GM21576 (cell line): Measurements from ENCODE around the gene CLN6.
"Not testable (repeated sequence)": the region's sequence is repeated elsewhere in the genome, so short reads cannot be mapped to it uniquely, and the experiment has no call there.

ENCODE experiments used
- ATAC-seq: cut with Tn5 transposase; IDR thresholded peaks from one replicate; pipeline ENCODE4 v1.9.1; 2021; ENCODE audit warnings: mild to moderate bottlenecking, moderate library complexity; ENCODE audit not compliant: unreplicated experiment

Gene CLN6

GRCh38 chr15:68224108-68224507, 5.4 kb downstream of the CLN6 start:
- no peak for ATAC-seq

- ATAC-seq, result no peak
Observed at GRCh38 chr15:68223171-68223570, 6.4 kb downstream of the CLN6 start.

- not testable (repeated sequence) for ATAC-seq
Observed at GRCh38 chr15:68222432-68222743, 7.1 kb downstream of the CLN6 start.

DNA sequence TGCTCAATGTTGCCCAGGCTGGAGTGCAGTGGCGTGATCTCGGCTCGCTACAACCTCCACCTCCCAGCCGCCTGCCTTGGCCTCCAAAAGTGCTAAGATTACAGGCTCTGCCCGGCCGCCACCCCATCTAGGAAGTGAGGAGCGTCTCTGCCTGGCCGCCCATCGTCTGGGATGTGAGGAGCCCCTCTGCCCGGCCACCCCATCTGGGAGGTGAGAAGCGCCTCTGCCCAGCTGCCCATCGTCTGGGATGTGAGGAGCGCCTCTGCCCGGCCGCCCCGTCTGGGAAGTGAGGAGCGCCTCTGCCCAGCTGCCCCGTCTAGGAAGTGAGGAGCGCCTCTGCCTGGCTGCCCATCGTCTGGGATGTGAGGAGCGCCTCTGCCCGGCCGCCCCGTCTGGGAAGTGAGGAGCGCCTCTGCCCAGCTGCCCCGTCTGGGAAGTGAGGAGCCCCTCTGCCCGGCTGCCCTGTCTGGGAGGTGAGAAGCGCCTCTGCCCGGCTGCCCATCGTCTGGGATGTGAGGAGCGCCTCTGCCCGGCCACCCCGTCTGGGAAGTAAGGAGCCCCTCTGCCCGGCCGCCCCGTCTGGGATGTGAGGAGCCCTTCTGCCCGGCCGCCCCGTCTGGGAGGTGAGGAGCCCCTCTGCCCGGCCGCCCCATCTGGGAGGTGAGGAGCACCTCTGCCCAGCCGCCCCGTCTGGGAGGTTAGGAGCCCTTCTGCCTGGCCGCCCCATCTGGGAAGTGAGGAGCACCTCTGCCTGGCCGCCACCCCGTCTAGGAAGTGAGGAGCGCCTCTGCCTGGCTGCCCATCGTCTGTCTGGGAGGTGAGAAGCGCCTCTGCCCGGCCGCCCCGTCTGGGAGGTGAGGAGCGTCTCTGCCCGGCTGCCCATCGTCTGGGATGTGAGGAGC, 7.7 kb downstream of the CLN6 start:
- not testable (repeated sequence) for ATAC-seq

GRCh38 chr15:68220967-68221366, 8.6 kb downstream of the CLN6 start:
- ATAC-seq, result no peak

GRCh38 chr15:68220489-68220888, 9.0 kb downstream of the CLN6 start:
- no peak for ATAC-seq

DNA sequence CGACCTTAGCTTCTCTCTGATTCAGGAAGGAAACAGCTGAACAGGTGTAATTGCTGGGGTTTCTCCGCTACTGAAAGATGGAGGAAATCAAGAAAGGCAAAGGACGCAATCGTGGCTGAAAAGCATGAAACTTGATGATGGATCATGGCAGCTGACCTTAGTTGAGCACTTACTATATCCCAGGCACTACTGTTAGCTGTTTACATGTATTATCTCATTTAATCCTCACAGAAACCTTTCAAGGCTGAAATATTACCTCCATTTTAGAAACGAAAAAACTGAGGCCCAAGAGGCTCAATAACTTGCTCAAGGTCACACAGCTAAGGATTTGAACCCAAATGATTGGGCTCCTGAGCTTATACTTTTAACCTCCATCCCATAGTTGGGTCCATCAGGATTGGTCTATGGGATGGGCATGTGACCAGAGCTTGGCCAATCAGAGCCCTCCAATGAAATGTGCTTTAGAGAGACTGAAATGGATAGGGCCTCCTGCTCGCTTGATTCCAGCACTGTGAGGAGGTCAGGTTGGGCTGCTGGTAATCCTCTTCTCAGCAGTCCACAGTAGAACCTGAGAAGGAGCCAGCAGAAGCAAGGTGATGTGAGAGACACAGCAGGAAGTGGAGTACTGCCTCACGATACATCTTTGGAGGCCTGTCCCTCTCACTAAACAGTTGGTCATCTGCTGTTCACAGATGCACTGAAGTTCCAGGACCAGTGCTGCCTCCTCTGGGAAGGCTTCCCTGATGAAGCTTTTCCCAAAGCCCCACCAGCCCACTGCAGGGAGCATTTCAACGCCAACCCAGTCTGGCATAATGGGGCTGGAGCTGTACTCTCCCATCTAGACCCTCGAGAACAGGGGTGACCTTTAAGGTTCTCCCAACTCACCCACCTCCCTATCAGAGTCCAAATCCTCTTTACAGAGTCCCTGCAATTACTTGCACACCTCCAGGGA, 10.4 kb downstream of the CLN6 start:
- ATAC-seq, result no peak

GRCh38 chr15:68218331-68218730, 11.2 kb downstream of the CLN6 start:
- no peak for ATAC-seq

- no peak for ATAC-seq
Observed at GRCh38 chr15:68217341-68217740, 12.2 kb downstream of the CLN6 start.

DNA sequence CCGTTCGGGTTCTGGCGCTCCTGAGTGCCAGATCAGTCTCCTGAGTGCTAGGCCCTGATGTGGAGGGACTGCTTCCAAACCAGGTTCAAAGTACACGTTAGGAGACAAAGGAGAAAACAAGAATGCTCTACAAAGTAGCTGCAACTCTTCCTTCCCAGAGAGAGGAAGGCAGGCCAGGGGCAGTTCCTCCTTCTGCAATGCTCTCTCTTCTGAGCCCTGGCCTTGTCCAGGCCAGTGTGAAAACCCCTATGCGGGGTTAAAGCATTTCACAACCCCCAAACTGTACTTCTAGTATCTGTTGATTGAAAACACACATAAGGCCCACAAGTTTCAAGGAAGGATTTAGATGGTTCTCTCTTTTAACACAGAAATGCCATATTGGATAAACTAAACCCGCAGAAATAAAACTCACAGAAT, 14.7 kb downstream of the CLN6 start:
- no peak for ATAC-seq

GRCh38 chr15:68213991-68214837, 15.3 kb downstream of the CLN6 start:
- ATAC-seq, result no peak

- ATAC-seq, result not testable (repeated sequence)
Observed at GRCh38 chr15:68213491-68213845, 16.1 kb downstream of the CLN6 start.

DNA sequence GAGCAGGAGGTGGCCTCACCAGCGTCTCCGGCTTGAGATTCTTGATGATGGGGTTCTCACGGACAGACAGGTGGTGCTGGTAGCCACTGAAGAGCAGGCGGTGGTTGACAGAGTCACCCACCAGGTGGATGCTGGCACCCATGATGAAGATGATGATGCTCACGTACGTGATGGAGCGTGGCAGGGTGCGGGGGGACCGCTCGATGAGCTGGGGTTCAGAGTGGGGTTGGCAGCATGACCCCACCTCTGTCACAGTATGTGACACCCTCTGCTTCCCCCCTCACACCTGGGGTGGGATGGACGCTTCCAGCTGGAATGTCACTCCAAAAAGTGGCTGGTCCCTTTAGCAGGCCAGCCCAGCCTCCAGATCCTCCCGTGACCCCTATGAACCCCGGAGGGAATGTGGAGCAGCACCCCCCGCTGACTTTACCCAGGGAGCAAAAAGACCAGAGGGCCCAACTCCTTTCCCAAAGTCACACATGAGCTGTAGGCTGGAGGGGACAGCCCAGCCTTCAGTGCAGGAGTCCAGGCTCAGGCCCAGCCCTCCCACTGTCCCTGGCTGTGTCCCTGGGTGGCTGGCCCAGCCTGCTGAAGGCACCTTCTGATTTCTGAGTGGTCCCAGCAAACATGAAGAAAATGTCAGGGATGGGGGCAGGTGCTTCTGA, 17.7 kb downstream of the CLN6 start:
- no peak for ATAC-seq

GRCh38 chr15:68210821-68211655, 18.5 kb downstream of the CLN6 start:
- ATAC-seq, result no peak

- ATAC-seq, result no peak
Observed at GRCh38 chr15:68210409-68210756, 19.1 kb downstream of the CLN6 start.

DNA sequence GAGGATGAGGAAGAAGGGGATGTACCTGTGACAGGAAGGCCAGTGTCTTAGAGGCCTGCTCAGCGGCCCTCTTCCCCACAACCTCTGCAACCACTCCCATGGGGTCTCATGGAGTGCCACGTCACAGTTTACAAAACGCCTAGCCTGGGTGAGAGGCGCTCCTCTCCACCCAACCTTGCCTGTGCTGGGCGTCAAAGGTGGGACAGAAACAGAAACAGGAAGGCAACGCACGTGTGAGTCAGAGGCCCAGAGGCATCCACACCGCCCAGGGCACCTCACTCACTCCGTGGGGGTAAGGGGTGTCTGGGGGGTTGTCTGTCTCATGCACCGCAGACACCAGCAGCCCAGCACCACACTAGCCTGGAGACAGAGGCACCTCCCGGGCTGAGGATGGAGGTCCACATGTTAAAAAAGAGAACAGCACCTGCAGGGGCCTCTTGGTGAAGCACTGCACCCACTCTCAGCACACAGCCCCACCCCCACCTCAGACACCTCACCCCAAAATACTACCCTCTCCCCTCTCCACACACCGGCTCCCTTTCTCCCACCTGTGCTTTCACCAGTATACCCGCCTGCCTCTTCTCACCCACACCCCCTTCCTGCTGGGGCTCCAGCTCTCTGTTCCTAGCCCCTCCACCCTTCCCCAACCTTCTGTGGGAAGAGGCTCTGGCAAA, 19.7 kb downstream of the CLN6 start:
- peak; percentile 45 for ATAC-seq

- no peak for ATAC-seq
Observed at GRCh38 chr15:68209272-68209671, 20.3 kb downstream of the CLN6 start.

DNA sequence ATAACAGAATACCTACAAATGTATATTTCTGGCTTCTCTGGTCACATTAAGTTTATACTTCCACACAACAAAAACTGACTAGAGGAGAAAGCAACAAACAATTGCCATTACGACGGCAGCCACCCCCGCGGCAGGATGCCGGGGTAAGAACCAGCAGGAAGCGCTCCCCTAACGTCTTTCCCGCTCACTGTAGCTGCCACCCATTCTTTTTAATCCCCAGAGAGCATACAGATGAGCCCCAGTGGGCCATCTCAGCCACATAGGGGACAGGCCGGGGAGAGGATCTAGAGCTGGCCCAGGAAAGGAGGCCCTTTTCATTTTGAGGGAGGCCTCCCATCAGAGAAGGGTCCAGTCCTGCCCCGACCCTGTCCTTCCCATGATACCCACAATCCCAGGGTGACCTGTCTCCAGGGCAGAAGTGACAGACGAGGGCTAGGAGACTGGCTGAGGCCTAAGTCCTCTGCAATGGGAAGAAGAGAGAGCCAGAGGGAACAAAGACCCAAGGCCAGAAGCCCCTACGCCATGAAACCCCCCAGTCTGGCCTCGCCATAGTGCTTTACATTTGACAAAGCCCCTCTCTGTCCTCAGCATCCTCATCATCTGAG, 20.8 kb downstream of the CLN6 start:
- ATAC-seq, result no peak

GRCh38 chr15:68208136-68208535, 21.4 kb downstream of the CLN6 start:
- no peak for ATAC-seq
